DMS53 (cell line): ENCODE results near the gene OR5A2.
"Not testable (repeated sequence)": the region's sequence is repeated elsewhere in the genome, so short reads cannot be mapped to it uniquely, and the experiment has no call there.

Experiments used
- DNase-seq: peaks from one replicate; lab custom pipeline; 2025; lab: John Stamatoyannopoulos, UW

OR5A2 gene

DNA sequence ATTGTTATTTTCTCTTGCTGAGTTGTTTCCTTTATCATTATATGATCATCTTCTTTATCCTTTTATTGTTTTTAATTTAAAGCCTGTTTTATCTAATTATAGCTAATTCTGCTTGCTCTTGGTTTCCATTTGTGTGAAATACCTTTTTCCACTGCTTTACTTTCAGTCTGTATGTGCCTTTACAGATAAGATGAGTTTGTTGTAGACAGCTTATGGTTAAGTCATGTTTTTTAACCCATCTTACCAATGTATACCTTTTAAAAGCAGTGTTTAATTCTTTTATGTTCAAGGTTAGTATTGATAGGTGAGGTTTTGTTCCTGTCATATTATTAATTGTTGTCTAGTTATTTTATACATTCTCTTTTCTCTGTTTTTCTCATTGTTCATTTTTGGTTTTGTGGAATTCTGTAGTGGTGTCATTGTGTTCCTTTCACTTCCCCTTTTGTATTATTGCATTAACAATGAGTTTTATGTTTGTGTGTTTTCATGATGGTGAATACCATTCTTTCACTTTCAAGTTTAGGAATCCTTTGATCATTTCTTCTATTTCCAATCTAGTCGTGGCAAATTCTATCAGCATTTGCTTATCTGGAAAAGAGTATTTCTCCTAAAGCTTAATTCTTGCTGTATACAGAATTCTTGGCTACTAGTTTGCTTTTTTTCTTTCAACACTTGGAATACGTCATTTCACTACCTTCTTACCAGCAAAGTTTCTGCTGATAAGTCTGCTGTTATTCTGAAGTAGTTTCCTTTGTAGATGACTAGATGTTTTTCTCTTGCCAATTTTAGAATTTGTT is 45.8 kb downstream of the OR5A2 start:
- no peak for DNase-seq

- not testable (repeated sequence) for DNase-seq
Measured at GRCh38 chr11:59372324-59372723, 53.9 kb downstream of the OR5A2 start.

- DNase-seq: no peak
Measured at GRCh38 chr11:59368238-59369022, 57.8 kb downstream of the OR5A2 start.
